H9 (cell line): ENCODE results near the gene IDH2. TPM values are rescaled to one million over a fixed set of nuclear protein-coding genes. Genes with fewer than 3 reads are reported as not detected.

ENCODE experiments used
- DNase-seq: peaks from one replicate; pipeline ENCODE4 v3.0.0-alpha.2; 2017
- H2AFZ ChIP-seq: one replicate; pipeline ENCODE4 v1.6.1; 2013; ENCODE audit warnings: mild to moderate bottlenecking, low read length, control low read depth, moderate library complexity
- H2AK5ac ChIP-seq: 2 replicates; pipeline ENCODE4 v1.6.1; 2013; ENCODE audit warnings: low read length, control low read depth, mixed read lengths; ENCODE audit not compliant: insufficient read length
- H2BK120ac ChIP-seq: one replicate; pipeline ENCODE4 v1.6.1; 2013; ENCODE audit warnings: low read depth, mild to moderate bottlenecking, low read length, control low read depth, inconsistent platforms; ENCODE audit not compliant: poor library complexity, severe bottlenecking
- H2BK12ac ChIP-seq: 2 replicates; pipeline ENCODE4 v1.6.1; 2013; ENCODE audit warnings: low read length, control low read depth, mixed read lengths, low read depth; ENCODE audit not compliant: insufficient read length
- H2BK15ac ChIP-seq: 2 replicates; pipeline ENCODE4 v1.6.1; 2013; ENCODE audit warnings: low read depth, low read length, control low read depth
- H2BK20ac ChIP-seq: one replicate; pipeline ENCODE4 v1.6.1; 2013; ENCODE audit warnings: low read depth, mild to moderate bottlenecking, low read length, control low read depth, inconsistent platforms; ENCODE audit not compliant: poor library complexity, severe bottlenecking
- H2BK5ac ChIP-seq: 2 replicates; pipeline ENCODE4 v1.6.1; 2013; ENCODE audit warnings: low read length, control low read depth, mixed read lengths; ENCODE audit not compliant: insufficient read length
- H3K14ac ChIP-seq: 2 replicates; pipeline ENCODE4 v1.6.1; 2013; ENCODE audit warnings: low read length, control low read depth; ENCODE audit not compliant: insufficient read depth
- H3K18ac ChIP-seq: 2 replicates; pipeline ENCODE4 v1.6.1; 2013; ENCODE audit warnings: low read depth, mild to moderate bottlenecking, mixed read lengths, low read length, control low read depth; ENCODE audit not compliant: insufficient read length
- H3K23ac ChIP-seq: 2 replicates; pipeline ENCODE4 v1.6.1; 2013; ENCODE audit warnings: low read length, control low read depth, mixed read lengths, low read depth; ENCODE audit not compliant: insufficient read length
- H3K23me2 ChIP-seq: 2 replicates; pipeline ENCODE4 v1.6.1; 2013; ENCODE audit warnings: low read depth, mild to moderate bottlenecking, mixed read lengths, low read length, control low read depth; ENCODE audit not compliant: insufficient read length, poor library complexity, severe bottlenecking
- H3K27ac ChIP-seq: 2 replicates; pipeline ENCODE4 v1.5.1; 2013; ENCODE audit warnings: low read length, control low read depth, mixed read lengths, low read depth; ENCODE audit not compliant: insufficient read length
- H3K27me3 ChIP-seq: 2 replicates; pipeline ENCODE4 v1.6.1; 2013; ENCODE audit warnings: low read length, control low read depth, inconsistent platforms; ENCODE audit not compliant: insufficient read depth
- H3K4ac ChIP-seq: 2 replicates; pipeline ENCODE4 v1.6.1; 2013; ENCODE audit warnings: low read depth, mild to moderate bottlenecking, control low read depth, inconsistent platforms, low read length, moderate library complexity
- H3K4me1 ChIP-seq: 2 replicates; pipeline ENCODE4 v1.6.1; 2013; ENCODE audit warnings: low read length, control low read depth, inconsistent platforms; ENCODE audit not compliant: insufficient read depth
- H3K4me2 ChIP-seq: 2 replicates; pipeline ENCODE4 v1.6.1; 2013; ENCODE audit warnings: low read length, control low read depth, mixed read lengths; ENCODE audit not compliant: insufficient read length, insufficient read depth
- H3K56ac ChIP-seq: 2 replicates; pipeline ENCODE4 v1.6.1; 2013; ENCODE audit warnings: low read depth, mild to moderate bottlenecking, mixed read lengths, low read length, control low read depth; ENCODE audit not compliant: insufficient read length
- H3K79me1 ChIP-seq: 2 replicates; pipeline ENCODE4 v1.6.1; 2013; ENCODE audit warnings: low read depth, mild to moderate bottlenecking, moderate library complexity, low read length, control low read depth, inconsistent platforms; ENCODE audit not compliant: insufficient read depth, poor library complexity, severe bottlenecking
- H3K79me2 ChIP-seq: 2 replicates; pipeline ENCODE4 v1.6.1; 2013; ENCODE audit warnings: low read length, control low read depth, inconsistent platforms; ENCODE audit not compliant: insufficient read depth
- H3K9ac ChIP-seq: 2 replicates; pipeline ENCODE4 v1.6.1; 2013; ENCODE audit warnings: low read length, control low read depth, mixed read lengths; ENCODE audit not compliant: insufficient read length; ENCODE audit errors: extremely low read depth
- H3K9me3 ChIP-seq: one replicate; pipeline ENCODE4 v1.6.1; 2013; ENCODE audit warnings: low read depth, low read length, inconsistent platforms; ENCODE audit not compliant: control insufficient read depth
- H3T11ph ChIP-seq: one replicate; pipeline ENCODE4 v1.6.1; 2013; ENCODE audit warnings: mild to moderate bottlenecking, low read length, control low read depth, inconsistent platforms
- H4K20me1 ChIP-seq: one replicate; pipeline ENCODE4 v1.6.1; 2013; ENCODE audit not compliant: control insufficient read depth, insufficient read length, insufficient read depth
- H4K5ac ChIP-seq: 2 replicates; pipeline ENCODE4 v1.6.1; 2013; ENCODE audit warnings: low read depth, mild to moderate bottlenecking, mixed read lengths, low read length, control low read depth; ENCODE audit not compliant: insufficient read length
- H4K8ac ChIP-seq: replicated peaks from 2 replicates; pipeline ENCODE4 v1.6.1; 2013; ENCODE audit warnings: low read length, control low read depth, mixed read lengths, low read depth; ENCODE audit not compliant: insufficient read length
- H4K91ac ChIP-seq: 2 replicates; pipeline ENCODE4 v1.6.1; 2013; ENCODE audit warnings: low read depth, mild to moderate bottlenecking, moderate library complexity, mixed read lengths, low read length, control low read depth; ENCODE audit not compliant: insufficient read length
- H3K27ac Mint-ChIP-seq, 3 experiments: 2 replicates in 2 of 3; 3 replicates in 1 of 3; pipeline ENCODE4 v1.8.0; 2020 to 2021; ENCODE audit warnings: mixed read lengths in 3 of 3, mild to moderate bottlenecking in 1 of 3, moderate library complexity in 1 of 3
- H3K27me3 Mint-ChIP-seq: 2 replicates; pipeline ENCODE4 v1.8.0; 2021; ENCODE audit warnings: low read depth, mild to moderate bottlenecking, moderate library complexity, mixed read lengths
- H3K36me3 Mint-ChIP-seq, 3 experiments: 2 replicates in 2 of 3; 3 replicates in 1 of 3; pipeline ENCODE4 v1.8.0; 2020 to 2021; ENCODE audit warnings: low read depth in 3 of 3, mixed read lengths in 3 of 3; ENCODE audit not compliant: insufficient read depth in 1 of 3
- H3K4me1 Mint-ChIP-seq, 2 experiments: 2 replicates each; pipeline ENCODE4 v1.8.0; 2020; ENCODE audit warnings: mixed read lengths in 2 of 2
- H3K4me3 Mint-ChIP-seq, 2 experiments: 2 replicates in 1 of 2; 3 replicates in 1 of 2; pipeline ENCODE4 v1.8.0; 2020 to 2021; ENCODE audit warnings: mild to moderate bottlenecking in 2 of 2, mixed read lengths in 2 of 2, moderate library complexity in 1 of 2
- H3K9me3 Mint-ChIP-seq, 2 experiments: 2 replicates in 1 of 2; 3 replicates in 1 of 2; pipeline ENCODE4 v1.8.0; 2020; ENCODE audit warnings: mild to moderate bottlenecking in 2 of 2, mixed read lengths in 2 of 2, moderate library complexity in 1 of 2
- WGBS: extraction: QIAGEN DNeasy Blood & Tissue Kit; methylation state at CpG from one replicate; pipeline ENCODE4 v1.1.7; 2013; ENCODE audit warnings: missing lambda C conversion rate, low lambda C conversion rate, mixed read lengths; ENCODE audit not compliant: insufficient read length; ENCODE audit errors: extremely low coverage; 5-methylcytosine and 5-hydroxymethylcytosine counted together
- total RNA-seq: library from RNA; stranded (reverse); gene quantifications from 2 replicates; pipeline ENCODE4 v1.2.1, GENCODE V29; 2021
- TF ChIP-seq, protein P1 (sequence below): fragments of 200-600 bp; sonication (generic); conservative IDR thresholded peaks from 3 replicates; pipeline ENCODE4 v1.8.0; 2021; ENCODE audit warnings: antibody characterized with exemption, mild to moderate bottlenecking

The IDH2 gene
- total RNA-seq, 1 experiment from 2014 or later = 57.7 TPM

- Mint-ChIP-seq H3K27ac (no peak overlapping the region; a peak in 1 of 7 replicates), H3K27me3 (peaks cover 37% of the 10 kb centered on the region), H3K4me1 (peaks cover 30 to 32% of the 10 kb centered on the region in 2 experiments), H3K36me3 (no peaks in the 10 kb centered on the region), H3K4me3 (peak overlapping the region; percentile 68 to 87), H3K9me3 (no peaks in the 10 kb centered on the region)
- H3K18ac ChIP-seq = peak overlapping the region; percentile 37
- 0 out of 2 replicates have a peak, but pooled peaks cover 2% of the 10 kb centered on the region for H3K79me2 ChIP-seq
- H3K56ac ChIP-seq = no peak overlapping the region
- H3K9me3 ChIP-seq = no peaks in the 10 kb centered on the region
- H3K4me1 ChIP-seq = no peaks in the 10 kb centered on the region
- H2BK15ac ChIP-seq = no peak overlapping the region
- H4K8ac ChIP-seq = no peak overlapping the region
- peak; percentile 52 for DNase-seq
- H3K27ac ChIP-seq = no peak overlapping the region
- H2AK5ac ChIP-seq = no peak overlapping the region
- H2BK5ac ChIP-seq = no peak overlapping the region
- H2BK12ac ChIP-seq = no peak overlapping the region
- H4K91ac ChIP-seq = no peak overlapping the region
- H3K9ac ChIP-seq = peak overlapping the region; percentile 62
- H3K27me3 ChIP-seq = peaks cover 3% of the 10 kb centered on the region; the same call in 1 of the 2 replicates
- no peak overlapping the region for H3T11ph ChIP-seq
- H3K14ac ChIP-seq = peak overlapping the region; percentile 23; the same call in 1 of the 2 replicates
- TF ChIP-seq, protein P1, sequence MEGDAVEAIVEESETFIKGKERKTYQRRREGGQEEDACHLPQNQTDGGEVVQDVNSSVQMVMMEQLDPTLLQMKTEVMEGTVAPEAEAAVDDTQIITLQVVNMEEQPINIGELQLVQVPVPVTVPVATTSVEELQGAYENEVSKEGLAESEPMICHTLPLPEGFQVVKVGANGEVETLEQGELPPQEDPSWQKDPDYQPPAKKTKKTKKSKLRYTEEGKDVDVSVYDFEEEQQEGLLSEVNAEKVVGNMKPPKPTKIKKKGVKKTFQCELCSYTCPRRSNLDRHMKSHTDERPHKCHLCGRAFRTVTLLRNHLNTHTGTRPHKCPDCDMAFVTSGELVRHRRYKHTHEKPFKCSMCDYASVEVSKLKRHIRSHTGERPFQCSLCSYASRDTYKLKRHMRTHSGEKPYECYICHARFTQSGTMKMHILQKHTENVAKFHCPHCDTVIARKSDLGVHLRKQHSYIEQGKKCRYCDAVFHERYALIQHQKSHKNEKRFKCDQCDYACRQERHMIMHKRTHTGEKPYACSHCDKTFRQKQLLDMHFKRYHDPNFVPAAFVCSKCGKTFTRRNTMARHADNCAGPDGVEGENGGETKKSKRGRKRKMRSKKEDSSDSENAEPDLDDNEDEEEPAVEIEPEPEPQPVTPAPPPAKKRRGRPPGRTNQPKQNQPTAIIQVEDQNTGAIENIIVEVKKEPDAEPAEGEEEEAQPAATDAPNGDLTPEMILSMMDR = no peak
- H3K23ac ChIP-seq = no peak overlapping the region
- no peaks in the 10 kb centered on the region for H3K79me1 ChIP-seq
- H2AFZ ChIP-seq = no peak overlapping the region
- H3K4ac ChIP-seq = no peak overlapping the region
- no peak overlapping the region for H2BK20ac ChIP-seq
- WGBS = no CpG with 5 or more reads among the region's 40 CpGs
- H3K23me2 ChIP-seq = peaks cover 7% of the 10 kb centered on the region
- H4K20me1 ChIP-seq = no peaks in the 10 kb centered on the region
- no peak overlapping the region for H4K5ac ChIP-seq
- H3K4me2 ChIP-seq = peak overlapping the region; percentile 80
- no peak overlapping the region for H2BK120ac ChIP-seq
Measured at GRCh38 chr15:90101130-90101968, 919 bp downstream of the IDH2 start.
